HEK293 (cell line): ENCODE results near the gene SLC25A41.

Experiments
- EGR2 ChIP-seq: fragments of 450-650 bp; formaldehyde crosslinking; IDR thresholded peaks from 2 replicates; pipeline ENCODE4 v1.5.1; 2016; ENCODE audit warnings: low read depth, missing biosample characterization, missing genetic modification characterization
- HOXA7 ChIP-seq: sonication (generic); formaldehyde crosslinking; IDR thresholded peaks from 2 replicates; pipeline ENCODE4 v1.8.1; 2022; ENCODE audit warnings: missing genetic modification reagents, borderline replicate concordance
- MYNN ChIP-seq: fragments of 450-650 bp; formaldehyde crosslinking; IDR thresholded peaks from 2 replicates; pipeline ENCODE4 v1.5.1; 2016; ENCODE audit warnings: missing biosample characterization, missing genetic modification characterization, borderline replicate concordance
- SP2 ChIP-seq: fragments of 450-650 bp; formaldehyde crosslinking; IDR thresholded peaks from 2 replicates; pipeline ENCODE4 v1.5.1; 2016; ENCODE audit warnings: missing biosample characterization, missing genetic modification characterization
- TRIM28 ChIP-seq: IDR thresholded peaks from 2 replicates; pipeline ENCODE4 v1.6.1; 2011; ENCODE audit warnings: low read length, control low read depth, borderline replicate concordance
- ZBTB8A ChIP-seq: fragments of 450-650 bp; formaldehyde crosslinking; IDR thresholded peaks from 2 replicates; pipeline ENCODE4 v1.5.1; 2016; ENCODE audit warnings: missing biosample characterization, missing genetic modification characterization
- ZFP41 ChIP-seq: fragments of 450-650 bp; formaldehyde crosslinking; IDR thresholded peaks from 2 replicates; pipeline ENCODE4 v1.5.1; 2016; ENCODE audit warnings: missing biosample characterization, missing genetic modification characterization, borderline replicate concordance
- ZNF10 ChIP-seq: fragments of 450-650 bp; formaldehyde crosslinking; IDR thresholded peaks from 2 replicates; pipeline ENCODE4 v1.5.1; 2017; ENCODE audit warnings: missing biosample characterization, missing genetic modification characterization
- ZNF184 ChIP-seq: fragments of 450-650 bp; IDR thresholded peaks from 2 replicates; pipeline ENCODE4 v1.5.1; 2018; ENCODE audit warnings: missing biosample characterization, mild to moderate bottlenecking, missing genetic modification characterization
- ZNF19 ChIP-seq: fragments of 450-650 bp; formaldehyde crosslinking; IDR thresholded peaks from 2 replicates; pipeline ENCODE4; 2016; ENCODE audit warnings: missing biosample characterization, missing genetic modification characterization, low read depth
- ZNF211 ChIP-seq: fragments of 450-650 bp; formaldehyde crosslinking; IDR thresholded peaks from 2 replicates; pipeline ENCODE4 v1.5.1; 2016; ENCODE audit warnings: low read depth, missing biosample characterization, missing genetic modification characterization
- ZNF221 ChIP-seq: fragments of 450-650 bp; formaldehyde crosslinking; IDR thresholded peaks from 2 replicates; pipeline ENCODE4 v1.5.1; 2017; ENCODE audit warnings: missing biosample characterization, missing genetic modification characterization, borderline replicate concordance
- ZNF223 ChIP-seq: fragments of 450-650 bp; formaldehyde crosslinking; IDR thresholded peaks from 2 replicates; pipeline ENCODE4 v1.5.1; 2016; ENCODE audit warnings: missing biosample characterization, missing genetic modification characterization
- ZNF266 ChIP-seq: fragments of 450-650 bp; formaldehyde crosslinking; IDR thresholded peaks from 2 replicates; pipeline ENCODE4 v1.5.1; 2016; ENCODE audit warnings: missing biosample characterization, missing genetic modification characterization, low read depth
- ZNF341 ChIP-seq: fragments of 450-650 bp; formaldehyde crosslinking; IDR thresholded peaks from 2 replicates; pipeline ENCODE4; 2016; ENCODE audit warnings: low read depth, missing biosample characterization, missing genetic modification characterization
- ZNF354C ChIP-seq: fragments of 450-650 bp; formaldehyde crosslinking; IDR thresholded peaks from 2 replicates; pipeline ENCODE4 v1.5.1; 2016; ENCODE audit warnings: missing biosample characterization, missing genetic modification characterization, low read depth, borderline replicate concordance
- ZNF514 ChIP-seq: fragments of 450-650 bp; formaldehyde crosslinking; IDR thresholded peaks from 2 replicates; pipeline ENCODE4 v1.5.1; 2016; ENCODE audit warnings: missing biosample characterization, missing genetic modification characterization
- ZNF530 ChIP-seq: fragments of 450-650 bp; formaldehyde crosslinking; IDR thresholded peaks from 2 replicates; pipeline ENCODE4 v1.5.1; 2016; ENCODE audit warnings: low read depth, missing biosample characterization, missing genetic modification characterization
- ZNF549 ChIP-seq: fragments of 450-650 bp; IDR thresholded peaks from 2 replicates; pipeline ENCODE4 v1.5.1; 2018; ENCODE audit warnings: missing biosample characterization, missing genetic modification characterization, mild to moderate bottlenecking, inconsistent platforms, moderate library complexity
- ZNF610 ChIP-seq: fragments of 450-650 bp; formaldehyde crosslinking; IDR thresholded peaks from 2 replicates; pipeline ENCODE4 v1.5.1; 2016; ENCODE audit warnings: missing biosample characterization, missing genetic modification characterization, borderline replicate concordance
- ZNF623 ChIP-seq: fragments of 450-650 bp; formaldehyde crosslinking; IDR thresholded peaks from 2 replicates; pipeline ENCODE4 v1.5.1; 2016; ENCODE audit warnings: missing biosample characterization, missing genetic modification characterization
- ZNF626 ChIP-seq: fragments of 450-650 bp; sonication (Bioruptor Pico); formaldehyde crosslinking; IDR thresholded peaks from 2 replicates; pipeline ENCODE4 v1.5.1; 2018; ENCODE audit warnings: missing biosample characterization, missing genetic modification characterization, inconsistent platforms
- TF ChIP-seq, protein P1 (sequence below): fragments of 450-650 bp; formaldehyde crosslinking; IDR thresholded peaks from 2 replicates; pipeline ENCODE4 v1.5.1; 2016; ENCODE audit warnings: missing biosample characterization, missing genetic modification characterization
- TF ChIP-seq, protein P2 (sequence below): fragments of 450-650 bp; formaldehyde crosslinking; IDR thresholded peaks from 2 replicates; pipeline ENCODE4 v1.5.1; 2017; ENCODE audit warnings: missing biosample characterization, missing genetic modification characterization
- TF ChIP-seq, protein P3 (sequence below): fragments of 450-650 bp; formaldehyde crosslinking; IDR thresholded peaks from 2 replicates; pipeline ENCODE4 v1.5.1; 2016; ENCODE audit warnings: missing biosample characterization, missing genetic modification characterization
- TF ChIP-seq, protein P4 (sequence below): fragments of 450-650 bp; IDR thresholded peaks from 2 replicates; pipeline ENCODE4 v1.5.1; 2018; ENCODE audit warnings: missing biosample characterization, missing genetic modification characterization
- TF ChIP-seq, protein P5 (sequence below): fragments of 450-650 bp; formaldehyde crosslinking; IDR thresholded peaks from 2 replicates; pipeline ENCODE4 v1.5.1; 2016; ENCODE audit warnings: missing biosample characterization, missing genetic modification characterization, borderline replicate concordance
- TF ChIP-seq, protein P6 (sequence below): fragments of 450-650 bp; formaldehyde crosslinking; IDR thresholded peaks from 2 replicates; pipeline ENCODE4 v1.5.0; 2017; ENCODE audit warnings: missing biosample characterization, missing genetic modification characterization, borderline replicate concordance

Gene SLC25A41

DNA sequence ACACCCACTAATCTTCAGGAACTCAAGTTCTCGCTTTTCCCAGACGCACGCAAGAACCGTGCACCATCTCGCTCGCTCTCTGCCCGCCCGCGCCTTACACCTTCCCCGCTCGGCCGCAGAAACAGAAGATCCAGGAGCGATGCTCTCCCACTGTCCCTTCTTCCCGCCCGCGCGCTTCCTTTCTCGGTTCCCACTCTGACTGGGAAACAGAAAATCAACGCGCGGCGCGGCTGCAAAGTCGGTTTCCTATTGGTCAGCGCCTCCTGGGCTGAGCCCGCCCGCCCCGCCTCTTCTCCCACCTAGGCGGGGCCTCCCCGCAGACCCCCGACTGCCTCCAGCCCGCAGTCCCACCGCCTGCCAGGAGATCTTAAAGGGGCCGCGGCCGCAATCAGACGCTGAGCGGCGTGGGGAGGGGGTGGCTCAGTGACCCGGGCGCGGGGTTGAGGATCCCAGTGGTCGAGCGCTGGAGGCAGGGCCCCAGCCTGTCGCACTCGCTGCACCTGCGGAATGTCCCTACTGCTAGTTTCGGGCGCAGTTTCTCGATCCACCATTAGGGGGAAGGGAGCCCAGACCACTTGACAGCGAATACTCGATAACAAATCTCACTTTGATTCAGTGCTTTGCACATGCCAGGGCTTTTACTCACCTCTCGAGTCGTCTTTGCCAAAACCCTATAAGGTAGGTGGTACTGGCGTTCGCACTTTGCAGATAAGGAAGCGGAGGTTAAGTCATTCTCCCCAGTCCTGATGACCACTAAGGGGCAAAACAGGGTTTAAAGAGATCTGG is 26.7 kb upstream of the SLC25A41 start (continued):
- TF ChIP-seq, protein P1, sequence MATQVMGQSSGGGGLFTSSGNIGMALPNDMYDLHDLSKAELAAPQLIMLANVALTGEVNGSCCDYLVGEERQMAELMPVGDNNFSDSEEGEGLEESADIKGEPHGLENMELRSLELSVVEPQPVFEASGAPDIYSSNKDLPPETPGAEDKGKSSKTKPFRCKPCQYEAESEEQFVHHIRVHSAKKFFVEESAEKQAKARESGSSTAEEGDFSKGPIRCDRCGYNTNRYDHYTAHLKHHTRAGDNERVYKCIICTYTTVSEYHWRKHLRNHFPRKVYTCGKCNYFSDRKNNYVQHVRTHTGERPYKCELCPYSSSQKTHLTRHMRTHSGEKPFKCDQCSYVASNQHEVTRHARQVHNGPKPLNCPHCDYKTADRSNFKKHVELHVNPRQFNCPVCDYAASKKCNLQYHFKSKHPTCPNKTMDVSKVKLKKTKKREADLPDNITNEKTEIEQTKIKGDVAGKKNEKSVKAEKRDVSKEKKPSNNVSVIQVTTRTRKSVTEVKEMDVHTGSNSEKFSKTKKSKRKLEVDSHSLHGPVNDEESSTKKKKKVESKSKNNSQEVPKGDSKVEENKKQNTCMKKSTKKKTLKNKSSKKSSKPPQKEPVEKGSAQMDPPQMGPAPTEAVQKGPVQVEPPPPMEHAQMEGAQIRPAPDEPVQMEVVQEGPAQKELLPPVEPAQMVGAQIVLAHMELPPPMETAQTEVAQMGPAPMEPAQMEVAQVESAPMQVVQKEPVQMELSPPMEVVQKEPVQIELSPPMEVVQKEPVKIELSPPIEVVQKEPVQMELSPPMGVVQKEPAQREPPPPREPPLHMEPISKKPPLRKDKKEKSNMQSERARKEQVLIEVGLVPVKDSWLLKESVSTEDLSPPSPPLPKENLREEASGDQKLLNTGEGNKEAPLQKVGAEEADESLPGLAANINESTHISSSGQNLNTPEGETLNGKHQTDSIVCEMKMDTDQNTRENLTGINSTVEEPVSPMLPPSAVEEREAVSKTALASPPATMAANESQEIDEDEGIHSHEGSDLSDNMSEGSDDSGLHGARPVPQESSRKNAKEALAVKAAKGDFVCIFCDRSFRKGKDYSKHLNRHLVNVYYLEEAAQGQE (tag by site-specific recombination) = peak; percentile 41; the same call in 1 of the 2 replicates
- TF ChIP-seq SP2 (tag by site-specific recombination) = peak; percentile 91
- no peak; the same call in 1 of the 2 replicates for TF ChIP-seq MYNN (tag by site-specific recombination)
- peak; percentile 62; the same call in 1 of the 2 replicates for TF ChIP-seq ZBTB8A
- TF ChIP-seq ZNF223 (tag by site-specific recombination) = 0 out of 2 replicates have a peak, but pooled peaks have one; percentile 29
- peak; percentile 64 for TF ChIP-seq ZNF184
- 0 out of 2 replicates have a peak, but pooled peaks have one; percentile 18 for TF ChIP-seq ZNF10 (tag by site-specific recombination)
- no peak for TF ChIP-seq ZNF514
- TF ChIP-seq, protein P2, sequence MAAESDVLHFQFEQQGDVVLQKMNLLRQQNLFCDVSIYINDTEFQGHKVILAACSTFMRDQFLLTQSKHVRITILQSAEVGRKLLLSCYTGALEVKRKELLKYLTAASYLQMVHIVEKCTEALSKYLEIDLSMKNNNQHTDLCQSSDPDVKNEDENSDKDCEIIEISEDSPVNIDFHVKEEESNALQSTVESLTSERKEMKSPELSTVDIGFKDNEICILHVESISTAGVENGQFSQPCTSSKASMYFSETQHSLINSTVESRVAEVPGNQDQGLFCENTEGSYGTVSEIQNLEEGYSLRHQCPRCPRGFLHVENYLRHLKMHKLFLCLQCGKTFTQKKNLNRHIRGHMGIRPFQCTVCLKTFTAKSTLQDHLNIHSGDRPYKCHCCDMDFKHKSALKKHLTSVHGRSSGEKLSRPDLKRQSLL (tag by site-specific recombination) = no peak
- TF ChIP-seq ZNF211 (tag by site-specific recombination) = no peak
- TF ChIP-seq ZNF530 (tag by site-specific recombination) = no peak
- TF ChIP-seq, protein P3, sequence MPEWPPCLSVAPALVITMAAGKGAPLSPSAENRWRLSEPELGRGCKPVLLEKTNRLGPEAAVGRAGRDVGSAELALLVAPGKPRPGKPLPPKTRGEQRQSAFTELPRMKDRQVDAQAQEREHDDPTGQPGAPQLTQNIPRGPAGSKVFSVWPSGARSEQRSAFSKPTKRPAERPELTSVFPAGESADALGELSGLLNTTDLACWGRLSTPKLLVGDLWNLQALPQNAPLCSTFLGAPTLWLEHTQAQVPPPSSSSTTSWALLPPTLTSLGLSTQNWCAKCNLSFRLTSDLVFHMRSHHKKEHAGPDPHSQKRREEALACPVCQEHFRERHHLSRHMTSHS (tag by site-specific recombination) = no peak
- TF ChIP-seq ZNF19 (tag by site-specific recombination) = no peak
- TF ChIP-seq ZNF610 (tag by site-specific recombination) = no peak; the same call in 1 of the 2 replicates
- no peak for TF ChIP-seq ZNF266 (tag by site-specific recombination)
- no peak for TF ChIP-seq TRIM28
- TF ChIP-seq ZNF354C (tag by site-specific recombination) = no peak
- TF ChIP-seq, protein P4, sequence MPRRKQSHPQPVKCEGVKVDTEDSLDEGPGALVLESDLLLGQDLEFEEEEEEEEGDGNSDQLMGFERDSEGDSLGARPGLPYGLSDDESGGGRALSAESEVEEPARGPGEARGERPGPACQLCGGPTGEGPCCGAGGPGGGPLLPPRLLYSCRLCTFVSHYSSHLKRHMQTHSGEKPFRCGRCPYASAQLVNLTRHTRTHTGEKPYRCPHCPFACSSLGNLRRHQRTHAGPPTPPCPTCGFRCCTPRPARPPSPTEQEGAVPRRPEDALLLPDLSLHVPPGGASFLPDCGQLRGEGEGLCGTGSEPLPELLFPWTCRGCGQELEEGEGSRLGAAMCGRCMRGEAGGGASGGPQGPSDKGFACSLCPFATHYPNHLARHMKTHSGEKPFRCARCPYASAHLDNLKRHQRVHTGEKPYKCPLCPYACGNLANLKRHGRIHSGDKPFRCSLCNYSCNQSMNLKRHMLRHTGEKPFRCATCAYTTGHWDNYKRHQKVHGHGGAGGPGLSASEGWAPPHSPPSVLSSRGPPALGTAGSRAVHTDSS (tag by site-specific recombination) = no peak
- TF ChIP-seq ZNF623 (tag by site-specific recombination) = no peak; the same call in 1 of the 2 replicates
- TF ChIP-seq, protein P5, sequence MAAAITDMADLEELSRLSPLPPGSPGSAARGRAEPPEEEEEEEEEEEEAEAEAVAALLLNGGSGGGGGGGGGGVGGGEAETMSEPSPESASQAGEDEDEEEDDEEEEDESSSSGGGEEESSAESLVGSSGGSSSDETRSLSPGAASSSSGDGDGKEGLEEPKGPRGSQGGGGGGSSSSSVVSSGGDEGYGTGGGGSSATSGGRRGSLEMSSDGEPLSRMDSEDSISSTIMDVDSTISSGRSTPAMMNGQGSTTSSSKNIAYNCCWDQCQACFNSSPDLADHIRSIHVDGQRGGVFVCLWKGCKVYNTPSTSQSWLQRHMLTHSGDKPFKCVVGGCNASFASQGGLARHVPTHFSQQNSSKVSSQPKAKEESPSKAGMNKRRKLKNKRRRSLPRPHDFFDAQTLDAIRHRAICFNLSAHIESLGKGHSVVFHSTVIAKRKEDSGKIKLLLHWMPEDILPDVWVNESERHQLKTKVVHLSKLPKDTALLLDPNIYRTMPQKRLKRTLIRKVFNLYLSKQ = no peak
- TF ChIP-seq, protein P6, sequence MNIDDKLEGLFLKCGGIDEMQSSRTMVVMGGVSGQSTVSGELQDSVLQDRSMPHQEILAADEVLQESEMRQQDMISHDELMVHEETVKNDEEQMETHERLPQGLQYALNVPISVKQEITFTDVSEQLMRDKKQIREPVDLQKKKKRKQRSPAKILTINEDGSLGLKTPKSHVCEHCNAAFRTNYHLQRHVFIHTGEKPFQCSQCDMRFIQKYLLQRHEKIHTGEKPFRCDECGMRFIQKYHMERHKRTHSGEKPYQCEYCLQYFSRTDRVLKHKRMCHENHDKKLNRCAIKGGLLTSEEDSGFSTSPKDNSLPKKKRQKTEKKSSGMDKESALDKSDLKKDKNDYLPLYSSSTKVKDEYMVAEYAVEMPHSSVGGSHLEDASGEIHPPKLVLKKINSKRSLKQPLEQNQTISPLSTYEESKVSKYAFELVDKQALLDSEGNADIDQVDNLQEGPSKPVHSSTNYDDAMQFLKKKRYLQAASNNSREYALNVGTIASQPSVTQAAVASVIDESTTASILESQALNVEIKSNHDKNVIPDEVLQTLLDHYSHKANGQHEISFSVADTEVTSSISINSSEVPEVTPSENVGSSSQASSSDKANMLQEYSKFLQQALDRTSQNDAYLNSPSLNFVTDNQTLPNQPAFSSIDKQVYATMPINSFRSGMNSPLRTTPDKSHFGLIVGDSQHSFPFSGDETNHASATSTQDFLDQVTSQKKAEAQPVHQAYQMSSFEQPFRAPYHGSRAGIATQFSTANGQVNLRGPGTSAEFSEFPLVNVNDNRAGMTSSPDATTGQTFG (tag by site-specific recombination) = 0 out of 2 replicates have a peak, but pooled peaks have one; percentile 51
- no peak for TF ChIP-seq ZNF549
- no peak for TF ChIP-seq ZFP41
- no peak for TF ChIP-seq ZNF221 (tag by site-specific recombination)
- TF ChIP-seq ZNF626 (tag by site-specific recombination) = no peak
- TF ChIP-seq EGR2 (tag by site-specific recombination) = peak; percentile 63
- no peak for TF ChIP-seq HOXA7 (CRISPR knock-in tag)
- TF ChIP-seq ZNF341 (tag by site-specific recombination) = peak; percentile 72
